ENCODE data around the gene SEMA4B.
"Not testable (repeated sequence)": the region's sequence is repeated elsewhere in the genome, so short reads cannot be mapped to it uniquely, and the experiment has no call there.

The SEMA4B gene

GRCh38 chr15:90257776-90258175 is 56.6 kb downstream of the SEMA4B start:
- in situ Hi-C loops (cut with MboI; ENCODE audit: low sequenced_read_pairs): no loop called here

GRCh38 chr15:90259524-90259923 is 58.4 kb downstream of the SEMA4B start:
- in situ Hi-C loops (cut with MboI; ENCODE audit: low sequenced_read_pairs): no loop called here

GRCh38 chr15:90260731-90261130 is 59.6 kb downstream of the SEMA4B start:
- in situ Hi-C loops (cut with MboI; ENCODE audit: low sequenced_read_pairs): not testable (repeated sequence)

GRCh38 chr15:90261811-90262210 is 60.7 kb downstream of the SEMA4B start:
- in situ Hi-C loops (cut with MboI; ENCODE audit: low sequenced_read_pairs): no loop called here

GRCh38 chr15:90262426-90262825 is 61.3 kb downstream of the SEMA4B start:
- in situ Hi-C loops (cut with MboI; ENCODE audit: low sequenced_read_pairs): no loop called here

GRCh38 chr15:90264671-90265070 is 63.5 kb downstream of the SEMA4B start:
- in situ Hi-C loops (cut with MboI; ENCODE audit: low sequenced_read_pairs): no loop called here

- in situ Hi-C loops (cut with MboI; ENCODE audit: low sequenced_read_pairs): no loop called here
Observed at GRCh38 chr15:90265271-90266060, 64.3 kb downstream of the SEMA4B start, which contains the start of gene NGRN. Gene NGRN (plus strand): TSS chr15:90265672. CDS start chr15:90265713, 41 bp downstream.

GRCh38 chr15:90266061-90266431 is 64.9 kb downstream of the SEMA4B start:
- in situ Hi-C loops (cut with MboI; ENCODE audit: low sequenced_read_pairs): no loop called here

- in situ Hi-C loops (cut with MboI; ENCODE audit: low sequenced_read_pairs): no loop called here
Observed at GRCh38 chr15:90266485-90266884, 65.4 kb downstream of the SEMA4B start.

- in situ Hi-C loops (cut with MboI; ENCODE audit: low sequenced_read_pairs): no loop called here
Observed at GRCh38 chr15:90268415-90268814, 67.3 kb downstream of the SEMA4B start.

GRCh38 chr15:90270502-90271150 is 69.5 kb downstream of the SEMA4B start:
- in situ Hi-C loops (cut with MboI; ENCODE audit: low sequenced_read_pairs): no loop called here

- in situ Hi-C loops (cut with MboI; ENCODE audit: low sequenced_read_pairs): no loop called here
Observed at GRCh38 chr15:90271459-90272166, 70.5 kb downstream of the SEMA4B start.

GRCh38 chr15:90278467-90278866 is 77.3 kb downstream of the SEMA4B start:
- in situ Hi-C loops (cut with MboI; ENCODE audit: low sequenced_read_pairs): not testable (repeated sequence)
